ENCODE data around the gene NOP10. TPM values are rescaled to one million over a fixed set of nuclear protein-coding genes. Genes with fewer than 3 reads are reported as not detected.

The NOP10 gene
- total RNA-seq, 6 donors from 2014 or later = 75.4 to 177 (median 104) TPM

GRCh38 chr15:34364041-34364440 lies 21.1 kb upstream of the NOP10 start:
- H3K36me3 ChIP-seq = peaks cover 0 to 23% (median 11%) of the 10 kb centered on the region in 4 donors
- H3K9me3 ChIP-seq = no peaks in the 10 kb centered on the region
- WGBS, 2 donors = 94 to 97% methylated on average over 8 of the region's 8 CpGs
- ATAC-seq (ENCODE audit: low FRiP score in 2 of 2) = no peak
- DNase-seq = no peak
- peaks cover 15 to 19% (median 16%) of the 10 kb centered on the region in 4 donors for H3K4me1 ChIP-seq
- H3K27me3 ChIP-seq = no peaks in the 10 kb centered on the region
- H3K4me3 ChIP-seq = no peak overlapping the region
- no peak overlapping the region for H3K27ac ChIP-seq
- TF ChIP-seq, protein P1, sequence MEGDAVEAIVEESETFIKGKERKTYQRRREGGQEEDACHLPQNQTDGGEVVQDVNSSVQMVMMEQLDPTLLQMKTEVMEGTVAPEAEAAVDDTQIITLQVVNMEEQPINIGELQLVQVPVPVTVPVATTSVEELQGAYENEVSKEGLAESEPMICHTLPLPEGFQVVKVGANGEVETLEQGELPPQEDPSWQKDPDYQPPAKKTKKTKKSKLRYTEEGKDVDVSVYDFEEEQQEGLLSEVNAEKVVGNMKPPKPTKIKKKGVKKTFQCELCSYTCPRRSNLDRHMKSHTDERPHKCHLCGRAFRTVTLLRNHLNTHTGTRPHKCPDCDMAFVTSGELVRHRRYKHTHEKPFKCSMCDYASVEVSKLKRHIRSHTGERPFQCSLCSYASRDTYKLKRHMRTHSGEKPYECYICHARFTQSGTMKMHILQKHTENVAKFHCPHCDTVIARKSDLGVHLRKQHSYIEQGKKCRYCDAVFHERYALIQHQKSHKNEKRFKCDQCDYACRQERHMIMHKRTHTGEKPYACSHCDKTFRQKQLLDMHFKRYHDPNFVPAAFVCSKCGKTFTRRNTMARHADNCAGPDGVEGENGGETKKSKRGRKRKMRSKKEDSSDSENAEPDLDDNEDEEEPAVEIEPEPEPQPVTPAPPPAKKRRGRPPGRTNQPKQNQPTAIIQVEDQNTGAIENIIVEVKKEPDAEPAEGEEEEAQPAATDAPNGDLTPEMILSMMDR (IDR thresholded peaks at IDR 0.05) = no peak
- TF ChIP-seq EP300 (IDR thresholded peaks at IDR 0.05) (no peak), POLR2AphosphoS5 (IDR thresholded peaks at IDR 0.05) (no peak), POLR2A (IDR thresholded peaks at IDR 0.05) (no peak)

GRCh38 chr15:34362047-34362773 lies 19.3 kb upstream of the NOP10 start:
- no peak for ATAC-seq (ENCODE audit: low FRiP score in 2 of 2)
- 73 to 78% methylated on average over 10 of the region's 10 CpGs for WGBS, 2 donors
- no peak for DNase-seq

DNA sequence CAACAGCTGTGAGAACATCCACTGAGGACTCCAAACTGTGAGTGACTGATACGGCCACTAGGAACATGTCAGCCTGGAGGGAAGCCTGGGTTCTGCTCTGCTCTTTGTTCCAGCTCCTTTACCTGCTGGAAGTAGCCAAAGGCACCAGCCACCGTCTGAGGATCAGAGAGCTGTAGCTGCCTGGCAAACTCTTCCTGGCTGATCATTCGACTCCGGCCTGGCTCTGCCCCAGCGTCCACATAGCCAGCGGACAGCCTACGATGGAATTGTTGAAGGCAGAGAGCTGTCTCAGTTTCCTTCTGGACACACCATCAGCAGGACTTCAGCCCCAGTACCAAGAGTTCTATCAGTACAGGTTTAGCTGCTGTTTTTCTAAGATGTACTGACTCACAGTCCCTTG lies 18.3 kb upstream of the NOP10 start:
- H3K27ac ChIP-seq = no peak overlapping the region
- DNase-seq (no peak), ATAC-seq (ENCODE audit: low FRiP score in 2 of 2) (no peak)
- WGBS, 2 donors = 93 to 99% methylated on average over 7 of the region's 7 CpGs
- no peak overlapping the region for H3K4me3 ChIP-seq
- no peaks in the 10 kb centered on the region for H3K27me3 ChIP-seq
- H3K4me1 ChIP-seq = peaks cover 6 to 10% (median 9%) of the 10 kb centered on the region in 4 donors
- H3K36me3 ChIP-seq = peaks cover 0 to 41% (median 23%) of the 10 kb centered on the region in 4 donors
- no peaks in the 10 kb centered on the region for H3K9me3 ChIP-seq
- no peak for TF ChIP-seq POLR2AphosphoS5 (IDR thresholded peaks at IDR 0.05)
- no peak for TF ChIP-seq EP300 (IDR thresholded peaks at IDR 0.05)
- TF ChIP-seq POLR2A (IDR thresholded peaks at IDR 0.05) = no peak

More at GRCh38 chr15:34362047-34362773, 19.3 kb upstream of the NOP10 start:
- Histone ChIP-seq H3K36me3 (peaks cover 0 to 34% (median 17%) of the 10 kb centered on the region in 4 donors), H3K9me3 (no peaks in the 10 kb centered on the region), H3K4me3 (no peak overlapping the region), H3K27ac (peak overlapping the region in 1 of 4 donors; percentile 20), H3K27me3 (no peaks in the 10 kb centered on the region), H3K4me1 (peaks cover 7 to 12% (median 10%) of the 10 kb centered on the region in 4 donors)
- TF ChIP-seq POLR2A (IDR thresholded peaks at IDR 0.05) = no peak

DNA sequence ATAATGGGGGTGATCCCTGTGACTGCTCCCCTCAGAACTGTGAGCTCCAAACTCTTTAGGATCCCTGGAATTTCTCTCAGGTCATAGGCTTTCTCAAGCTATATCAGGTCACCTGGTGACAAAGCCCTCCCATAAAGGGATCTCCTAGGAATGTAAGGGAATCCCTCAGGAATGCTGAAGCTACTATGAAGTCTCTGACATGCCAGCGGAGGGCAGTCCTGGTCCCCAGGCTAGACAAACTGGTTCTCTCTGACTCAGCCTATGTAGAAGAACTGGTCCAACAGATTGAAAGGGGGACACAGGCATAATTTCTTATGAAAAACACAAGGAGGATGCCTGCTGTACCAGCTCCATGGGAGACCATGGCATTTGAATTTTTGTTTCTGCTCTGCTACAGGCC lies 17.4 kb upstream of the NOP10 start:
- Histone ChIP-seq H3K4me3 (no peak overlapping the region), H3K9me3 (no peaks in the 10 kb centered on the region), H3K4me1 (peaks cover 0 to under 1% (median 0%) of the 10 kb centered on the region in 4 donors), H3K27me3 (no peaks in the 10 kb centered on the region), H3K36me3 (peaks cover 0 to 48% (median 27%) of the 10 kb centered on the region in 4 donors), H3K27ac (no peak overlapping the region)
- ATAC-seq (ENCODE audit: low FRiP score in 2 of 2) = no peak
- no peak for DNase-seq
- TF ChIP-seq POLR2AphosphoS5 (IDR thresholded peaks at IDR 0.05) = no peak
- TF ChIP-seq, protein P1 (IDR thresholded peaks at IDR 0.05) = no peak
- TF ChIP-seq POLR2A (IDR thresholded peaks at IDR 0.05) = no peak
- TF ChIP-seq EP300 (IDR thresholded peaks at IDR 0.05) = no peak
- WGBS, 2 donors = 95% methylated on average over 1 of the region's 1 CpG; no CpG with 5 or more reads in 1 of the 2 donors

DNA sequence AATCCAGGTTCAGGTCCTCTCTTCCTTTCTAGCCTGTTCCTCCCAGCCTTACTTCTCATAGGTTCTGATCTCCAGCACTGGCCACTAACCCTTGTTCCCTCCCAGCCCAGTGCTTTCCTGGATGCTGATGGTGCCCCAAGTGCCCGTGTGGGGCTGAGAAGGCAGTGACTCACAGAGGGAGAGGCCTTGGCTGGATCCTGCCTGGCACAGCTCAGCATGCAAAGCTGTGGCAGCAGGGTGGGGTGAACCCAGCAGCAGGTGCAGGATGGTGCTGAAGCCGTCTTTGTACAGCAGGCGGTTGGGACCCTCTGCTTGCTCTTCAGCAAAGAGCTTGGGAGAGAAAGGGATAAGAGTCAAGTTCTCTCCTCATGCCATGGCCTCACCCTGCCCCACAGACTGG lies 16.5 kb upstream of the NOP10 start:
- no peak overlapping the region for H3K27ac ChIP-seq
- TF ChIP-seq POLR2AphosphoS5 (IDR thresholded peaks at IDR 0.05) (no peak), EP300 (IDR thresholded peaks at IDR 0.05) (no peak), POLR2A (IDR thresholded peaks at IDR 0.05) (no peak)
- TF ChIP-seq, protein P1 (IDR thresholded peaks at IDR 0.05) = no peak
- H3K27me3 ChIP-seq = no peaks in the 10 kb centered on the region
- peaks cover 0 to 48% (median 27%) of the 10 kb centered on the region in 4 donors for H3K36me3 ChIP-seq
- no peak for ATAC-seq (ENCODE audit: low FRiP score in 2 of 2)
- DNase-seq = no peak
- no peaks in the 10 kb centered on the region for H3K9me3 ChIP-seq
- no peak overlapping the region for H3K4me3 ChIP-seq
- no peaks in the 10 kb centered on the region for H3K4me1 ChIP-seq
- 63 to 90% methylated on average over 2 to 3 of the region's 3 CpGs for WGBS, 2 donors

Measured in upper lobe of left lung (tissue), 6 donors.